Stimulated activated CD8-positive, alpha-beta memory T cell treated with anti-CD3 and anti-CD28 coated beads, Interleukin-12 subunit alpha, Interleukin-12 subunit beta, amount 100 ng/mL, for 4 hours (primary cell): ENCODE results near the gene TTN.
"Not testable (repeated sequence)": the region's sequence is repeated elsewhere in the genome, so short reads cannot be mapped to it uniquely, and the experiment has no call there.

Experiments used
- DNase-seq: peaks from one replicate; pipeline ENCODE4 v3.0.0-alpha.2; 2020; ENCODE audit warnings: low read depth

TTN gene

DNA sequence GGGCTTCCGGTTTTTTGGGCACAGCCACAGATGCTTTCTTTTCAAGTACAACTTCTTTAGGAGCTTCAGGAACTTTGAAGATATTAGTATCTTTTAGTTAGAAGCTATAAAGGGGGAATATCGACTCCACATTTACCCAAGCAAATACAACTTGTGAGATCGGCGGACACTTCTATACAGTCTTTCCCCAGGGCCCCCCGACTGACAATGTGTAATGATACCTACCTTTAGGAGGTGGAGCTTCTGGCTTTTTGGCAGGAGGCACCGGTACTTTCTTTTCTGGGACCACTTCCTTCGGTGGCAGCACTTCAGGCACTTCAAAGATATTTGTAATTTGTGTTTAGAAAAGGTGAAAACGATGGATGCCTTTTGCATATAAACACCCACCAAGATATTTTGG lies 148.7 kb downstream of the TTN start:
- DNase-seq, result not testable (repeated sequence)

DNA sequence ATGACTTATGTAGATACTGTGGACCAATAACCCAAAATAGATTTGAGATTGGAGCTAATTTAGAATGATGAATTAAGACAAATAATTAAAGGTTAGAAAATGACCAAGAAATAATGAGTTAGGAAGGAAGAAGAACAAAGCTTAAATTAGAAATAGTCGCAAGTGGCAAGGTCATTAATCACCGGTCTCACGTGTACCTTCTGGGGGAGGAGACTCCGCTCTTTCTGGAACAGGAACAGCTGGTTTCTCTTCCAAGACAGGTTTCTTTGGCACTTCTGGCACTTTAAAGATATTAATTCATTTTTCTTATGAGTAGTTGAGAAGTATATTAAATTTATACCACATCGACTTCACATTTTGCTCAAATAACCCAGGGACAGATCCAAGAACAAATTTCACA lies 156.7 kb downstream of the TTN start:
- DNase-seq, result no peak

DNA sequence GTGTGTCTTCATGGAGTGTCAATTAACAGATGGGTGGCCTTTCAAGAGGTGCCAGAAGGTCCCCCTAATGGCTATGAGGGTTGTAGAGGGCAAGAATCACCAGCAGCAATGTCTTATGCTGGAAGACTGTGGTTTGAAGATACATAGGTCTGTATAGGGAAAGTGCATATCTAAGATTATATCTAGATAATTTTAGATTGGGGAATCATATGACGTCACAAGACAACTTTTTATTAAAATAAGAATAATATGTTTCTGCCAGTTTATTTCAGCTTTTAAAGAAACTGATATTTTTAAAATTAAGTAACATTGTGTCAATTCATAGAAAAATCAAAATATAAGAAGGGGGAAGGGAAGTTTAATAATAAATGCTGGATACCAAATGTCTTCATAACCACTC lies 162.3 kb downstream of the TTN start:
- no peak for DNase-seq

DNA sequence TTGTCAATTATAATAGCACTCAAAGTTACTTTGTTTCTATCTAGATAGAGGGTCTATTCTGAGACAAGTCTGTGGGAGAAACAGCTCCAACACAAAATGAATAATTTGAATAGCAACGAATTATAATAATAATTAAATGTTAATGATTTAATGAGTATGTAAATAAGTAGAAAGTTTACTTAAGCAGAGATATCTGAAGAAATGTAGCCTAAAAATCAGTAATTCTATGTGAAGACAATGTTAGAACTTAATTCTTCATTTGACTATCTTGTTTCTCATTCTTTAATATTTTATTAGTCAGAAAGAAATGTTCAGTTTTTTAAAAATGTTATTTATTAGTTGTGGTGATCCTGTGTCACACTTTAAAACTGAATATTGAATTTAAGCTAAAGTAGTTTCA lies 165.7 kb downstream of the TTN start:
- no peak for DNase-seq

DNA sequence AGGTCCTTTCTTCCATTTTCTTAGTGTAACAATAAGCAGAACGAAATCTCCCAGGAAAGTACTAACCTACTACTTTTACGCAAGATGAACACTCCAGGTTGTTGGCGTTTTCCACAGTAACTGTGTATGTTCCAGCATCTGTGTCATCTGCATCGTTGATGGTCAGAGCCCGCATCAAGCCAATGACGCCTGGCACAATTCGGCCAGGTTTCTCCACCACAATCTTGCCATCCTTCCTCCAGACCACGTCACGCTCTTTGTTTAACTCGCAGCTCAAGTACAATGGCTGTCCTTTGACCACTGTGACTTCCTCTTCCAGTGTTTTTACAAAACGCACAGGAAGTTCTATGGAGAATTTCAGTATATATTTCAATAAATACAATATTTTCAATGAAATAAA lies 171.3 kb downstream of the TTN start:
- no peak for DNase-seq

DNA sequence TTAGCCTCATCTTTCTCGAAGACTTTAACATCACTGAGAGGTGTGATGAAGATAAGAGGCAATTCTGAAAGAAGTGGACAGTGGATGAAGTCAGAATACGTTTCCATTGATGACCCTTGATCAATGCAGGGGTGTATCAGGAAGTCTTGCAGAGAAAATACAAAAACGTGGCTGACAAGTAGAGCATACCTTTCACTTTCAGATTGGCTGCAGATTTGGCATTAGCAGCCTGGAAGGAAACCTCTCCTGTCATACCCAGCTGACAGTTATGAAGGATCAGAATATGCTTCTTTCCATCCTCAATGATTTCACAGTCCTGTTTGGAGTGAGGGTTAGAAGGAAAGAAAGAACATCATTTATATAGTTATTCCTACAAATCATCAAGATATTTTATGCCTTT lies 174.5 kb downstream of the TTN start:
- DNase-seq, result no peak

DNA sequence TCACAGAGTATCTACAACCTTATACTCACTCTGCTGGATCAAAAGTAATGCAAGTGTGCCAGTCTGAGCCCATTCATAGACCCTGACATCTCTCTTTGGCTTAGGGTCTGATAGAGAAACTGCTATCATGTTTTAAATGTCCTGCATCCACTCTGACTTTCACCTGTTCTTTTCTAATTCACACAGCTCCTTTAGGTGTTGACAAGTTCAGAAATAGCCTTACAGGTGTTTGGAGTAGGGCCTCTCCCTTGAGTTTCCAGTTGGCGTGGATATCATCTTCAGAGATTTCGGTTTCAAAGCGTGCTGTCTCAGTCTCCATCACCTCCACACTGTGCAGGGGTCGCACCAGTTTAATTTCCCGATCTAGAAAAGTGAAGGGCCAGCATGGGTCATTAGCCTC lies 176.6 kb downstream of the TTN start:
- no peak for DNase-seq

DNA sequence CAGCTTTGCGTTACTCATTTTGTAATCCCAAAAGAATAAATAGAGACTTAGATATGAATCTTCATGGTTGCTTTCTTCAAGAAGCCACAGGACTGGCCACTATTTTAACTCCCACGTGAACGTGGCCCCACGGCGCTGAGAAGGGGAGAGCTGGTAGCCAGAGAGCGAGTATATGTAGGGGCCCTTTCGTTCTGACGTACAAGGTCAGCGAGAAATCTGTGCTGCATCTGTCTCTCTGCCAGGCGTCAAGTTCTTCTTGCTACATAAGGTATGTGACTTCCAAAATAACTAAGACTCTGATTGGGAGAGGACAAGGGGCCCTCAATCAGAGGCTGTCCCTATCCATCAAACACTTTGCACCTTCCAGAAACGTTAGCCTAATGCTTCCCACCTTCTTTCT lies 177.8 kb downstream of the TTN start:
- no peak for DNase-seq

DNA sequence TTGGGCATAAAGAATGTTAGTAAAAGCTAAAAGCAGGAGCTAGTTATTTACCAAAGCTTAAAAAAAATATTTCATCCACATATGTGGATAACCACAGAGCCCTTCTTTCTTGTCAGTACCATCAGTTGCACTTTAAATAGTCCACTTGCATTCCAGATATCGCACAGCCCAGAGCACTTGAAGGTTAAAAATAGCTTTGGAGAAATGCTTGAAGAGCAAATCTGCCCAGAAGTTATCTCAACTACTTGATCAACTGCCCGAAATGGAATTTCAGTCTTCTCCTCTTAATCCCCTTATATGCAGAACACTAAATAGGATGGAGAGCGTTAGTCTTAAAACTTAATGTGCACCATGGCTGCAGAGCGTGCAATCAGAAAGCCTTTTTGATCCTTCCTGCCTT lies 178.6 kb downstream of the TTN start:
- no peak for DNase-seq

DNA sequence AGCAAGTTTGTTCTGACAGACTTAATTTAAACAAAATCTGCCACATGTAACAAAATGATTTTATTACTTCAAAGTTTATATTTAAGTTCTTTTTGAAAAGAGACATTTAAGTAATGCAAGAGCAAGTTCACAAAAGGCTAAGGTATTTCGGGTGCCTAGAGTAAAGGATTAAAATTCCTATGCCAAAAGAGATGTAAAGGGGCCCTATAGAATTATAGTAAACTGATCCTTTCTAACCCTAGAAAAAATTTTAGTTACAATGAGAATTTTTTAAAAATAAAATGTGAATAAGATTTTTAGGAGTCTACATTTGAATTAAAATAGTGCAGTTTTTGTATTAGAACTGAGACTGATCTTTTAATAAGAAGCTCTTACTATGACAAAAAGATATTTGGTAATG lies 179.8 kb downstream of the TTN start:
- no peak for DNase-seq

DNA sequence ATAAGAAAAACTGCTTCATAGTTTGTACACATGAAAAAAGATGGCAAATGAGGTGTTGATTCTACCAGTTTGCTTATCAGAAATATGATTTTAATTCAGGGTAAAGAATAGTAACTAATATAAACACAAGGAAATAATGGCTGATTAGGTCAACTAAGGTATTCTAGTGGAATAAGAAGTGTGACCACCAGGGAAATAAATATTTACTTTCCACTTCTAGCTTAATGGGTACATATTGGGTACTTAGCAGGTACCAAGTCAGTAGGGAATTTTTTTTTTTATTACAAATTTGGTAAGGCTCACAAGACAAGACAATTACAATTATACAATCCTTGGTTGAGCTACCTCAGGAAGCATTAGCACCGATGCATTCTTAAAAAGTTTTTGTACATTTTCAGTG lies 191.3 kb downstream of the TTN start:
- DNase-seq, result no peak

DNA sequence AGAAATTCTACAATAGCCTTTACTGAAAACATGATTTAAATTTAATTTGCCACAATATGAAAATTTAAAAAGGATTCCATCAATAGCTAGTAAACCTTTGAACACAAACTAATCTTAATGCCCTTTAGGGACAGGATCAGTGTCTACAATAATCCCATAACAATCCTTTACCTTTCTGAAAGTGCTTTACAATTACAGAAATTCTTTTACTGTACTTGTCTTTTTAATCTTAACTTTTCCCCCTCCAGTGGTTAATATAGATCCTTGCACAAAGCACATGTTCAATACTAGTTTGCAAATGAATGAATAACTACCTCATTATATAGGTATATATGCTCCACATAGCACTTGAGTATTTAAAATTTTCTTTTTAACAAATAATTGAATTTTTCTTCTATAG lies 204.3 kb downstream of the TTN start:
- DNase-seq, result no peak

DNA sequence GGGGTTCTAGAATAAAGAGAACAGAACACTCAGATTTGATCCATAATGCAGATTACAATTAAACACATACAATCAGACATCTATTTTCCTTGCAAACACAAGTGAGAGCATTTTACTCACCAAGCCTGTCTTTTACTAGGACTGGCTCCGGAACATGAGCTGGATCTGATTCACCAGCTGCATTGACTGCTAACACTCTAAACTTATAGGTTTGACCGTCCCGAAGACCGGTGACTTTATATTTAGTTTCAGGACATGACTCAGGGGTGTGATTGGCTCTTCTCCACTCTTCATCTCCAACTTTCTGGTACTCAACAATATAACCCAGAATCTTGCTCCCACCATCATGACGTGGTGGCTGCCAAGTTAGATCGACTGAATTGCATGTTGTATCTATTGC lies 214.6 kb downstream of the TTN start:
- no peak for DNase-seq

DNA sequence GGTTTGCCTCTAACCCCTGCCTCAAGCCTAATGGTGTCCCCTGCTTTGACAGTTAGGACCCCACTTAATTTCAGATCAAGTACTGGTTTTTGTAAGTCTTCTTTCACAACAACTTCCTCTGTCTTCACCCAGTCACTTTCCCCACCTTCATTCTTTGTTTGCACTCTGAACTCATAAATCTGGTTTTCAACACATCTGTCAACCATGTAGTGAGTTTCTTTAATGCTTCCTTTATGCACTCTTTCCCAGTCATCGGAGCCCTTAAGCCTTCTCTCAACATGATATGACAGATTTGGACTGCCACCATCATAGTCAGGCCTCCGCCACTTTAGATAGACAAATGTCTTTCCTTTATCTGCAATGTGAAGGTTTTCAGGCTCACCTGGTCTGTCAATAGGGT lies 217.9 kb downstream of the TTN start:
- DNase-seq, result no peak

DNA sequence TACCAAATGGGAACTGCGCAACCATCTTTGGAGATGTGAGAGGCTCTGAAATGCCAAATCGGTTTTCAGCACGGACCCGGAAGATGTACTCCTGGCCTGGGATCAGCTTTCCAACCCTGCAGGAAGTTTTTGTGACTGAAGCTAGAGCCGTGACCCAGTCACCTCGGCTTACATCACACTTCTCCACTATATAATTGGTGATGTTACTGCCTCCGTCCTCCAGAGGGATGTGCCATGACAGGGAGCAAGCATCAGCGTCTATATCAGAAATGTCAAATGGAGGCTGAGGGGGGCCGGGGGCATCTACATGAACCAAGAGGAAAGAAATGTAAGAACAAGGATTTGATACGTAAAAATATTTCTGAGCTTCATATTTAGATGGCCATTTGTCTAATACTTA lies 222.6 kb downstream of the TTN start:
- no peak for DNase-seq

DNA sequence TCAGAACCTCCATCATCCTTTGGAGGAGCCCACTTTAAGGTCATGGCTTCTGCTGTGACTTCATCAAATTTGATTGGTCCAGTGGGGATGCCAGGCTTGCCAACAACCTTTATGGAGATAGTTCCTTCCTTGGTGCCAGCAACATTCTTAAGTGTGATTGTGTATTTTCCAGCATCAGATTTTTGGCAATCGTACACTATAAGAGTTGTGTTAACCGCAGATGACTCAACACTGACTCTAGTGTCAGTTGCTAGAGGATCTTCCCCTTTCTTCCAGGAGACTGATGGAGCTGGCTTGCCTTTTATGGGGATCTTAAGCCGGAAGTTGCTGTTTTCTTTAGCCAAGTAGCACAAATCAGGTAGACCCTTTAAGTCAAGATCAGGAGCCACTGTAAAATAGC lies 228.2 kb downstream of the TTN start:
- DNase-seq, result no peak

DNA sequence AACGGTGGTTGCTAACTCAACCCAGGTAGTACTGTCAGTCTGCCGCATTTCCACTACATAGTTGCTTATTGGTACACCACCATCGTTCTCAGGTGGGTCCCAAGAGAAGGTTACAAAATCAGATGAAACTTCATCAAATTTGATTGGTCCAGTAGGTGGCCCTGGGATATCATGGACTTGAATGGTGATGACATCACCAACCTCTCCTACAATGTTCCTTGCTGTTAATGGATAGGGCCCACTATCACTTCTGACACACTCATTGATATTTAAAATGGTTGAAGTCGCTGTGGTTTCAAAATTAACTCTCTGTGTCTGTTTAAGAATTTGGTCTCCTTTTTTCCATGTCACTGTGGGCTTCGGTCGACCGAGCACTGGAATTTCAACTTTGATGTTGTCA lies 232.4 kb downstream of the TTN start:
- DNase-seq, result no peak

DNA sequence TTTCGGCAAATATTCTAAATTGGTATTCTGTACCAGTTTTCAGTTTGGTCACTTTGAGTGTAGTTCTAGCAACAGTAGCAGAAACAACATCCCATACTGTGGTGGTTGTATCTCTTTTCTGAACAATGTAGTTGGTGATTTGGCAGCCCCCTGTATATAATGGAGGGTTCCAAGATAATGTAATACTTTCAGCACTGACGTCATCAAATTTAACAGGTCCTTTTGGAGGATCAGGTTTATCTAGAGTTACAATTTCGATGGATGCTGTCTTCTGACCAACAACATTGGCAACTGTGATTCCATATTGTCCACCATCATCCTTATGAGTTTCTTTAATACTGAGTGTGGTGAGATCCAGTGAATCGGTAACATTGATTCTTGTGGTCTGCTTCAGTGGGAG lies 239.0 kb downstream of the TTN start:
- DNase-seq, result no peak

DNA sequence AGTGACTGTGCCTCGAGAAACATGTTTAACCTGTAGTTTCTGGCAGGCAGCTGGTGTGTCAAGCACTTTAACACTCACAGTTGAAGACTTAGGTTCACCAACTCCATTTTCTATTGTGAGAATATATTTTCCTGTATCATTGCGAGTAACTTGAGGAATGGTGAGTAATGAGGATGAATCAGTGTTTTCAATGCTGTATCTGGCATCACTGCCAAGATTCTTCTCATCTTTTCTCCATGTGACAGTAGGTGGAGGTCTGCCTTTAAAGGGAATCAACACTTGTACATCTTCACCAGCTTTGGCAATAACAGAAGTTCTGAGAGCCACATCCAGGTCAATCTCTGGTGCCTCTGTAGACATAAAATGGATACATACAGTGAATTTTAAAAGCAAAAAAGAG lies 254.2 kb downstream of the TTN start:
- no peak for DNase-seq

DNA sequence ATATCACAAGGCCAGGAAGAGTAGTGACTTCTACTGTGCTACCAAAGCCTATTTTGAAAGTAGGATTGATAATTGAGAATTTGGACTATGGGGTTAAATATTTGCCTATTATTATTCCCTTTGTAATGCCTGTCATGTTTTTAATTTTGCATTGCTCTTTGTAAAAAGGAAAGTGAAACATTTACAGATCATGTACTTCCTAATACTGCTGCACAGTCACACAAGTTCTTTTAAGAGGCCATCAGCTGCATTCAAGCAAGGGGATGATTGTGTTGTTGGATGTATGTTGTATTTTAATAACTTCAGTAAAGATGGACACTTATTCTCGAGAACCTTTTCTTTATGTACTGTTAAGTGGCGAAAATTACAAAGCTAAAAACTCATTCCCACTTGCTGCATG lies 256.9 kb downstream of the TTN start:
- DNase-seq, result no peak

DNA sequence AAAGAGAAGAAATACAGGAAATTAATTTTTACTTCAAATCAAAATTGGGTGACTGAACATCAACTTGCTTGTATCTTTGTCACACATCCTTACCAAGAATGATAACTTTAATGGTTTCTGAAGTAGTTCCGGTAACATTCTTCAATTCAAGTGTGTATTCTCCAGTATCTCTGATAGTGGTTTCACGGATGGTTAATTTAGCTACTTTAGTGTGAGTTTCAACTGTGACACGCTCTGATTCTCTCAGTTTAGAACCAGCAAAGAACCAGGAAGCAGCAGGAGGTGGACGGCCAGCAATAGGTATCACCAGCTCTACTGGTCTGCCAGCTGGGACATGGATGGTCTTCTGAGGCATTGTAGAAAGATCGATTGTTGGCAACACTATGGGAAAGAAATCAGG lies 264.7 kb downstream of the TTN start:
- no peak for DNase-seq

DNA sequence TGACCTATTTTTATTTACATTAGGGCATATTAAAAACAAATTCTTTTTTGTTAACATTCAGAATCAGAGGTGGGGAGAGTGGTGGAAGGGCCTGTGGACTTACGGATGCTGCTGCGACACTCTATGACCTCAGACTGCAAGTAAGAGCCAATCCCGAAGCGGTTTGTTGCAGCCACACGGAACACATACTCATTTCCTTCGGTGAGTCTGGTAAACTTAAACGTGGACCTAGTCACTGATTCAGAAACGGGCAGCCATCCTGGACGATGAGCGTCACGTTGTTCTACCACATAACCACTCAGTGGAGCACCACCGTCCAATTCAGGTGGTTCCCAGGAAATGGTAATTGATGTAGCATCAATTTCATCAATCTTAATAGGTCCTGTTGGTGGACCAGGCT lies 265.1 kb downstream of the TTN start:
- no peak for DNase-seq

DNA sequence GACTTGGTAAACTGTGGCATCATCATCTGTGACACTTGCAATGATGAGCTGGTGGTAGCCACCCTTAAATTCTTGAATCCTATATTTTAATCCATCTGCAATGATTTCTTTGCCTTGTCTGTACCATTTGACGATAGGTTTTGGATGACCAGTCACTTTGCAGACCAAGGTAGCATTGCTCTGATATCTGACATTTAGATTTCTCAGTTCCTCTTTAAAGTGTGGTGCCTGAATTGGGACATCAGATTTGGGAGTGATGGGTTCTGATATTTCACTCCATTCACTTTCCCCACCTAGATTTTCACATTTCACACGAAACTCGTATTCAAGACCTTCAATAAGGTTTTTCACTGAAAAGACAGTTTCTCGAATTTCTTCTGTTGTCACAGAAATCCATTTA lies 271.2 kb downstream of the TTN start:
- no peak for DNase-seq

DNA sequence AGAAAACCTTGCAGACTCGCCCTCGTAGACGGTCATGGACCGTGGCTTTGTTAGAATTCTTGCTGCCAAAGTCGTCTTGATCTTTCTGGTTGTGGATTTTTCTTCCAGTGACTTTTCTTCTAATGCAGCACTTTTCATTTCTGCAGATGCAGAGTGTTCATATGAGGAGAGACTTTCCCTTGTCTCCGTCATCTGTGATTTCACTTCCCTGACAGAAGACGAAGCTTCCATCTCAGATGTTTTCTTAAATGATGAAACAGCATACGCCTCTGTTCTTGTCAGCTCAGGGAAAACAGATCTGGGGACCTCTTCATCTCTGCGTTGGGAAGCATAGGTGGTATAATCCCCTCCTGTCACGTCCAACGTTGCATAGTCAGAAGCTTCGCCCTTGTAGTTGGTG lies 276.1 kb downstream of the TTN start:
- DNase-seq, result no peak

DNA sequence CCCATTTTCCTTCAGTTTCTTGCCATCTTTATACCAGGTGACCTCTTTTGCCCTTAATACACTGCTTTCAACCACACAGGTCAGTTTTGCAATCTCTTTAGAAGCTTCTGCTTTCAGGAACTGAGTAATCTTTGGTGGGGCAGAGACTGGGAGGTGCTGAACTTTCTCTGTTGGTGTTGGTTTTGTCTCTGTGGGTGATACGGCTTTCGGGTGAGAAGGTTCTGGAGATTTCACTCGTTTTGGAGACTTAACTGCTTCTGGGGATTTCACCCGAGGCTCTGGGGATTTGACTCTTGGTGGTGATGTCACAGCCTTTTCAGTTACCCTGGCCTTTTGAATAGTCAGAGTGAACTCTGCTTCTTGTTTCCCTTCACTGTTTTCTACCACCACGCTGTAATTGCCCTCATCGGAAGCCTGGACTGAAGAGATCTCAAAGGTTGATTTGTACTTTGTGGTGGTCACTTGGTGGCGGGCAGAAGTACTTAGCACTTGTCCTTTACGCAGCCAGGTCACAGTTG lies 276.5 kb downstream of the TTN start:
- no peak for DNase-seq
